ENCODE measurements around the gene AQP10. TPM values are rescaled to one million over a fixed set of nuclear protein-coding genes. Genes with fewer than 3 reads are reported as not detected.

AQP10 gene
- total RNA-seq, result 0.12 TPM

GRCh38 chr1:154320882-154321608 is at the start of gene AQP10:
TSS of gene AQP10 (plus strand) at chr1:154321093. CDS start at chr1:154321156, 63 bp downstream.

GRCh38 chr1:154272217-154272998 is 48.5 kb upstream of the AQP10 start, which contains the start of gene HAX1:
TSS of gene HAX1 (plus strand) at chr1:154272629. CDS start at chr1:154272724, 95 bp downstream.

GRCh38 chr1:154324669-154325582 is 4.0 kb downstream of the AQP10 start, which contains the start of gene ATP8B2:
TSS of gene ATP8B2 (plus strand) at chr1:154325525. CDS start at chr1:154328142, 2,617 bp downstream.

Small RNA genes lying within 50 kb of the gene (small RNA-seq; reads per million reads assigned to genes)
- not detected for gene RF00273 (ENCODE audit: low replicate concordance)
- not detected for gene RNU6-121P (ENCODE audit: low replicate concordance)
- not detected for gene RNU6-239P (ENCODE audit: low replicate concordance)
- gene RNU7-57P (ENCODE audit: low replicate concordance), result not detected

Other genes with a start within 250 kb of the AQP10 start
- 0.06 TPM for gene NUP210L, start 166.0 kb upstream of the AQP10 start, total RNA-seq
- gene TPM3, start 129.0 kb upstream of the AQP10 start, total RNA-seq, result 116 TPM
- not detected for gene CFAP141, start 114.8 kb upstream of the AQP10 start, total RNA-seq
- gene UBAP2L, start 100.1 kb upstream of the AQP10 start, total RNA-seq, result 87.0 TPM
- 57.7 TPM for gene HAX1, start 48.5 kb upstream of the AQP10 start, total RNA-seq
- 57.7 TPM for gene ATP8B2, start 4.4 kb downstream of the AQP10 start, total RNA-seq
- 22.2 TPM for gene IL6R, start 84.2 kb downstream of the AQP10 start, total RNA-seq
- 1.8 TPM for gene TDRD10, start 181.1 kb downstream of the AQP10 start, total RNA-seq
- 14.1 TPM for gene SHE, start 181.3 kb downstream of the AQP10 start, total RNA-seq
- 23.9 TPM for gene UBE2Q1, start 237.6 kb downstream of the AQP10 start, total RNA-seq
- 0.35 TPM for gene CHRNB2, start 246.7 kb downstream of the AQP10 start, total RNA-seq